NCI-H226 (cell line): Measurements from ENCODE around the gene FARS2.

Experiments
- DNase-seq: peaks from one replicate; pipeline ENCODE4 v3.0.0-alpha.2; 2015

Gene FARS2

DNA sequence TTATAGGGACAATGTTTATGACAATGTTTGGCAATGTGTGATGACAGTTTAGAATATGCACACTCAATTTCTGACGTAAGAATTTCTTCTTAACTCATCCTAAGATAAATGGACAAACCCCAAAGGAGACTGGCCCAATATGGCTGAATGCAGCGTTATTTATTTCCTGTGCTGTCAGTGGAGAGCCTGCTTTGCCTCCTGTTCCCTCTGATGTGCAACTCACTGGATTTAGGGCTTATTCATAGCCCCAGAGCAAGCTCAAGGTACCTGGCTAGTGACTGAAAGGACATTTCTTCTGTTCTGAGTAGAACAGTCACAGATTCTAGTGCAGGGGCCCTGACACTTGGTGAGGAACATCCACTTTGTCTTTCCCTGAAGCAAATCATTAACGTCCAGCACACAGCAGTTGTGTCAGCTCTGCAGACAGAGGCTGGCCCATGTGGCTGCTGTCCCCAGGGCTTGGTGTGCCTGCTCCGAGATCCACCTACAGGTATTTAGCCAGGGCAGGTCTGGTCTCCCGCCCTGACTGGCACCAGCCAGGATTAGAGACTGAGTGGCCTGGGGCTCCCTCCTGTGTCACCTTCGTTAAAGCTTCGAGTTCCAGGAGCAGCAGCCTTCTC is 64.8 kb downstream of the FARS2 start:
- no peak for DNase-seq

- DNase-seq, result no peak
These were observed 67.5 kb downstream of the FARS2 start for GRCh38 chr6:5328800-5329199.

DNA sequence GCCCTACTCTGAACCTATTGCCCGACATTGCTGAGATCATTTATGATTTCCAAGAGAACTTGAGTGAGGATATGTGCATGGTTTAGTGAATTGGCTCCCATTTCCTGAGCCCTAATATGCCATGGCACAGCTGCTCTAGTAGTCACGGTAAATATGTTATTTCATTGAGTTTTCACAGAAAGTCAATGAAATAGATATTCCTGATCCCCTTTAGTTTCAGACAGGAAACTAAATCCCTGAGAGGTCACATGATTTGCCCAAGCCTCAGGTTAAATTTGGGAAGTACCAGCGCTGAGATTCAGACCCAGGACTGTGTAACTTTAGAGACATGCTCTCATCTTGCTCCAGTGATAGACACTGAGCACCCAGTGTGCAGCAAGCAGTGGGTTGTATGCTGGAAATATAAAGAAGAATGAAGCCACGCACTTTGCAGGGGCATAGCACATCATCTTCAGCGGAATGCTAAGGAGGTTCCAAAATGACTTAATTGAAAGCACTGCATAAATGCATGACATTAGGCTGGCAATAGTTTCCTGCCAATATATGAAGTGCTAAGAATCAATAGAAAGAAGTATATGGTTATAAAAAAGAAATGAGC is 70.6 kb downstream of the FARS2 start:
- DNase-seq, result no peak

DNA sequence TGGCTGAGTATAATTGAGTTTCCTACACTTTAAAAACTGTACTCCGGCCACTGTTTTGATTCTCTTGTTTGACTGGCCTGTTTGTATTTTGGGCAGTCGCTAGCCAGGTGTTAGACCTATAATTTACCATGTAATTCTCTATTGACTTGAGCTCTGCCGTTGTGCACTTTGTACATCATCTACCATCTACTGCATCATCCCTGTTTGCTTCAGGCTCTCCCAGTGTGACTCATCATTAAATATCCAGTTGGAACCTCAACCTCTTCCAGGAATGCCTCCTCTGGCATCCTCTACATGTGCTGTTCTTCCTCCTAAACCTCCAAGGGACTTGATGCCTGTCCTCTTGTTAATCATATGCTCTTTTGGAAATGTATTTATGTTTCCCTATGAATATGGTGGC is 72.3 kb downstream of the FARS2 start:
- DNase-seq, result peak; percentile 49

GRCh38 chr6:5334341-5334740 is 73.0 kb downstream of the FARS2 start:
- no peak for DNase-seq

DNA sequence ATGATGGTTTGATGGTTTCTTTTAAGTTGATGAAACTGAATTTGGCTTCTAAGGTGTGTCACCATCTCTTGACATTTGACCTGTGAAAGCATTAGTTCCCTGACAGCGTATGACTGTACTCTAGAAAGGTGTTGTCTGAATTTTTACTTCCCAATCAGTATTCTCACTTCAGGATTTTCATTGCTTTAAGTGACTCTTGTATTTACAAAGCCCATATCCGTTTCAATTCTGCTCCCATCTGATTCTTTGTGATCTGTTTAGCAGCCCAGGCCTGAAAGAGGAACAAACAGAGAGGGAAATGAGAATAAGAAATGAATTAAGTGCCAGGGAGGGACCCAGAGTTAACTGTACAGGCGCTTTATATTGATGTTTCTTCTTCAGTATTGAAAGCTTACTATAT is 73.7 kb downstream of the FARS2 start:
- DNase-seq, result no peak

GRCh38 chr6:5337573-5337972 is 76.3 kb downstream of the FARS2 start:
- DNase-seq, result no peak

DNA sequence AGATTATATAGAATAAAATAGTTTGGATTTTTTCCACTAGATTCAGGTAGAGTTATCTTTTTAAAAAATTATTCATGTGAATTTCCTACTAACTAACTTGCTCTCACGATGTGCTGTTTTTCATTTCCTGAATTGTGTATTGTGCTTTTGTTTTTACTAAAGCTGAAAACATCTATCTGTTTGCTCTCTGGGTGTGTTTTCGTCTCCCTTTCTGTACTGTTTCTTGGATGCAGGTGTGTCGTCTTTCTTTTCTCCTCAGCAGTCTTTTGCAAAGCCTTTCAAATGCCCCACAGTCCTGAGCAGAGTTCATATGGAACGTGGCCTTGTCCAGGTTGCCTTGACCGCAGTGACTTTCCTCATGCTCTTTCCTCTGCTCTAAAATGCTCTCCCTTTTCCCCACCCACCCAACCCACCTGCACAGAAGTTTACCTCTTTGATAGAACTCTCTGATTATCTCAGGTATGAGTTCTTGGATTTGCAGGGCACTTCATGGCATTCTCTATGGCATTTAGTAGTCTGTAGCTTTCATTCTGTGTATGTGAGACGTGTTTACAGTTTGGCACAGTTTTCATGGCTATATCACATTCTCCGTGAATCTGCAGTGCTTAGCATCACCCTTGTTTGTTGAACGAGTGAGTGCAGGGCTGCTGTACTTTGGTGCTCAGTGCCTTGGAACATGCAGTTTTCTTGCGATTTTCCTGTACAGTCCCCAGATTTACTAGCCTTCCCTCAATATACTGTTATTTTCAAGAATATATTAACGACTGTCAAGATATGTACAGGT is 77.1 kb downstream of the FARS2 start:
- DNase-seq, result no peak

GRCh38 chr6:5339786-5340185 is 78.5 kb downstream of the FARS2 start:
- DNase-seq, result no peak

- DNase-seq, result no peak
These were observed 80.5 kb downstream of the FARS2 start for GRCh38 chr6:5341845-5342244.

DNA sequence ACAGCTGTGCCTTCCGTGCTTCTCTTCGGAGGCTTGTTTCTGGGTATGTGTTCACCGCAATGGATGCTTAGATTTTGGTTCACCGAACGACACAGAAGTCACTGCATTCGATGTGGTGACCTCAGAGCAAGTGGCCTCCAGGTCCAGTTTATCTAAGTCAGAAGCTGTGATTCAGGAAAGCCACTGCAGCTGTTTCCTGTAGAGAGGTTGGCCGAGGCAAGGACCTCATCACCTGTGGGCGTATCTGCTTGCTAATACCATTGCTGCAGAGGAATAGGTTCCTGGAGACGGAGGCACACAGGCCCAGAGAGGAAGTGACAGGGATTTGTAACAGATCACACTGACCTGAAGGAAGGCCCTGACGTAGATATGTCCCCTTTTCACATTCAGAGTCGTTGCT is 82.7 kb downstream of the FARS2 start:
- DNase-seq, result no peak

- DNase-seq, result no peak
These were observed 84.0 kb downstream of the FARS2 start for GRCh38 chr6:5345324-5345723.

DNA sequence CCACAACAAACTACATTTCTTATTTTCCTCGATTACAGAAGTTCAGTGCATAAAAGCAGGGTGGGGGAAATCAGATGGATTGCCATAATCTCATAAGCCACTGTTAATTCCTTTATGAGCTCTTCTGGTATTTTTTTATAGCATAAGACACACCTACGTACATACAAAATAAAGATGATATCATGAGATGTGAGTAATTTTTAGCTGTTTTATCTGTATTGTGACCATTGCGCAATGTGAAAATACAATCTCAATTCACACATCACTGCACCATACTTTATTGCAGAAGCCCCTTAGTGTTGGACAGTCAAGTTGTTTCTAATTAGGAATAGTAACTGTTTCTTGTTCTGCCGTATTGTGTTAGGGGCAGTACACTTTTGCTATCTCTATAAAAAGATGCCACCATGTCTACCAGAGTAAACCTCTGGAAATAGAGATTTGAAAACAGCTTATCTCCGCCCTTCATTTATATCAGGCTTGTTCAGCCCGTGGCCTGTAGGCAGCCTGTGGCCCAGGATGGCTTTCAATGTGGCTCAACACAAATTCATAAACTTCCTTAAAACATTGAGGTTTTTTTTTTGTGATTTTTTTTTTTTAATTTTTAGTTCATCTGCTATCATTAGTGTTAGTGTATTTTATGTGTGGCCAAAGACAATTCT is 90.4 kb downstream of the FARS2 start:
- no peak for DNase-seq

GRCh38 chr6:5353971-5354370 is 92.7 kb downstream of the FARS2 start:
- no peak for DNase-seq

GRCh38 chr6:5357486-5357885 is 96.2 kb downstream of the FARS2 start:
- no peak for DNase-seq

DNA sequence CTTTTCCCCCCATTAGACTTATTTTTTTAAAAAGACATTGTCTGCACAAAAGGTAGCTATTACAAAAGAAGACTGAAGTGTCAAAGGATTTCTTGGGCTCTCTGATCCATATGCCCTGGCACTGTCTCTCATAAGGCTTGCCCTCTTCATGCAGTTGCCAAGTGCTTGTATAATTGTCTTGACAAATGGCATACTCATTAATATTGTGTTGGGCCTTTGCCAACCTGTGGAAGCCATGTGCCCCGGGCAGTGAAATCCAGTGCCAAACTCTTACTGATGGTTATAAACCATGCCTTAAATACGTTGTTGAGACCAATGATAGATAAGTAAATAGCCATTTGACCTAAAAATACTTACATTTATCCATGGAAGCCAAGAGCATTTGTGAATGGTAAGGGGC is 98.1 kb downstream of the FARS2 start:
- no peak for DNase-seq

DNA sequence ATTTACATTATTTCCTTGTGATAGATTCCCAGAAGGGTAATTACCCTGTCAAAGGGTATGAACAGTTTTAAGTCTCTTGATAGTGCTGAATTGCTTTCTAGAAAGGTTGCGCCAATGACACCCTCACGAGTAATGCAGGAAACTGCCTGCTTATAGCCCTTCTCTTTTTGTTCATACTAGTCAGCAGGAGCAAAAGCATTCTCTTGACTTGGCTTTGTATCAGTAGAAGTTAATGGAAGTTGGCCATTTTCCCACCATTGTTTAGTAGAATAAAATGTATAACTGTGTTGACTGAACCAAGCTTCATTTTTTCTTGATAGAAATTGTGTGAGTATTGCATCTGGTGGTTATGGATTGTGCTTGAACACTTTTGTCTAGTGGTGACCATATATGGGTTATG is 100.1 kb downstream of the FARS2 start:
- no peak for DNase-seq

DNA sequence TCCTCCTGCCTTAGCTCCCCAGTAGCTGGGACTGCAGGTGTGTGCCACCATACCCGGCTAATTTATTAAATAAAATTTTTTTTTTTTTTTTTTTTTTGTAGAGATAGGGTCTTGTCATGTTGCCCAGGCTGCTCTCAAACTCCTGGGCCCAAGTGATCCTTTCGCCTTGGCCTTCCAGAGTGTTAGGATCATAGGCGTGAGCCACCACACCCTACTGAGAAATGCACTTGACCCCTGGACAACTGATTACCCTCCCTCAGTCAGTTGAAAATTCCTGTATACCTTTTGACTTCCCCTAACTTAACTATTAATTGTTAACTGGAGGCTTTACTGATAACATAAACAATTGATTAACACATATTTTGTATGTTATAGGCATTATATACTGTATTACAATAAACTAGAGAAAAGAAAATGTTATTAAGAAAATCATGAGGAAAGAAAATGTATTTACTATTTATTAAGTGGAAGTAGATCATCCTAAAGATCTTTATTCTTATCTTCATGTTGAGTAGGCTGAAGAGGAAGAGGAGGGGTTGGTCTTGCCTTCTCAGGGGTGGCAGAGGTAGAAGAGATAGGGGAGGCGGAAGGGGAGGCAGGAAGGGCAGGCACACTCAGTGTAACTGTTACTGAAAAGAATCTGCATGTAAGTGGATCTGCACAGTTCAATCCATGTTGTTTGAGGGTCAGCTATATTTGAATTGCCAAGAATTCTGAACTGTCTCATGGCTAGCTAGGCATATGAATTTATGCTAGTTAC is 104.3 kb downstream of the FARS2 start:
- DNase-seq, result no peak

GRCh38 chr6:5366941-5367340 is 105.6 kb downstream of the FARS2 start:
- DNase-seq, result no peak

DNA sequence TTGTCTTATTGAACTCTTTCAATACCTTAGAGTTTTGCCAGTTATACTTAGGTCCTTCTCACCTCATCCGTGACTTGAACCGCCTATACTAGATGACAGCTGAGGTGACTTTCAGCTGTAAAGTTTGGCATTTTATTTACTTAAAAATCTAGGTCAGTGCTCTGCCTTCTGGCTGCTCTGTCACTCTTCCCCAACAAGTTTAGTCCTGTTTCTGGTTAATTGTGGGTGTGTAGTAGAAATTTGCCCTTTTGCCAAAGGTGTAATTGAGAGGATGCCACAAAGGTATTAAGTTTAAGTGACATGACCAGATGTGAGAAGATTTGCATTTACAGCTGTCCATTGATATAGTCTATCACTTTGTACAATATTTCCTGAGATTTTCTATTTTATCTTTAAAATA is 106.2 kb downstream of the FARS2 start:
- DNase-seq, result no peak

GRCh38 chr6:5373430-5373829 is 112.1 kb downstream of the FARS2 start:
- DNase-seq, result no peak

GRCh38 chr6:5378331-5378730 is 117.0 kb downstream of the FARS2 start:
- DNase-seq, result no peak

GRCh38 chr6:5379647-5380242 is 118.4 kb downstream of the FARS2 start:
- peak; percentile 37 for DNase-seq
